Measurements from ENCODE around the gene SSTR5.

The SSTR5 gene

GRCh38 chr16:1060416-1061340, 11.9 kb upstream of the SSTR5 start:
- Histone ChIP-seq H3K4me3 (ENCODE audit: low read length) (no peak overlapping the region), H4K20me1 (ENCODE audit: insufficient read depth, low read length) (no peaks in the 10 kb centered on the region)
- DNase-seq = no peak

GRCh38 chr16:1061769-1062505, 10.6 kb upstream of the SSTR5 start:
- Histone ChIP-seq H3K4me3 (ENCODE audit: low read length) (no peak overlapping the region), H3K27ac (ENCODE audit: low read length) (no peak overlapping the region), H3K4me2 (ENCODE audit: low read depth, low read length) (no peak overlapping the region), H3K36me3 (replicated peaks; ENCODE audit: insufficient read depth, low read length) (no peaks in the 10 kb centered on the region), H2AFZ (ENCODE audit: low read length) (no peak overlapping the region), H4K20me1 (ENCODE audit: insufficient read depth, low read length) (no peaks in the 10 kb centered on the region), H3K9me3 (replicated peaks; ENCODE audit: insufficient read depth, low read length) (no peaks in the 10 kb centered on the region), H3F3A (ENCODE audit: insufficient read depth, low read length) (no peaks in the 10 kb centered on the region), H3K27me3 (replicated peaks; ENCODE audit: insufficient read depth, low read length) (peaks cover 93% of the 10 kb centered on the region), H3K9ac (ENCODE audit: low read length) (no peak overlapping the region), H3K9me2 (replicated peaks; ENCODE audit: insufficient read depth, low read length) (no peaks in the 10 kb centered on the region), H3K4me1 (ENCODE audit: low read length) (no peaks in the 10 kb centered on the region), H3K79me2 (ENCODE audit: low read length) (no peaks in the 10 kb centered on the region)
- DNase-seq = no peak
- TF ChIP-seq EZH2phosphoT487 (IDR thresholded peaks at IDR 0.05; ENCODE audit: low read length) (no peak), EZH2 (optimal IDR thresholded peaks at IDR 0.05; ENCODE audit: low read depth, low read length) (no peak), CTCF (IDR thresholded peaks at IDR 0.05; ENCODE audit: low read length) (no peak)

More at GRCh38 chr16:1060416-1061340, 11.9 kb upstream of the SSTR5 start:
- H3K4me2 ChIP-seq (ENCODE audit: low read depth, low read length) = no peak overlapping the region
- no peaks in the 10 kb centered on the region for H3K36me3 ChIP-seq (replicated peaks; ENCODE audit: insufficient read depth, low read length)
- no peaks in the 10 kb centered on the region for H3K4me1 ChIP-seq (ENCODE audit: low read length)
- no peaks in the 10 kb centered on the region for H3F3A ChIP-seq (ENCODE audit: insufficient read depth, low read length)
- no peaks in the 10 kb centered on the region for H3K79me2 ChIP-seq (ENCODE audit: low read length)
- H3K9ac ChIP-seq (ENCODE audit: low read length) = no peak overlapping the region
- no peak overlapping the region for H3K27ac ChIP-seq (ENCODE audit: low read length)
- H3K9me3 ChIP-seq (replicated peaks; ENCODE audit: insufficient read depth, low read length) = no peaks in the 10 kb centered on the region
- peaks cover 90% of the 10 kb centered on the region for H3K27me3 ChIP-seq (replicated peaks; ENCODE audit: insufficient read depth, low read length)
- no peaks in the 10 kb centered on the region for H3K9me2 ChIP-seq (replicated peaks; ENCODE audit: insufficient read depth, low read length)
- no peak overlapping the region for H2AFZ ChIP-seq (ENCODE audit: low read length)
- TF ChIP-seq EZH2 (optimal IDR thresholded peaks at IDR 0.05; ENCODE audit: low read depth, low read length) = no peak
- no peak for TF ChIP-seq CTCF (IDR thresholded peaks at IDR 0.05; ENCODE audit: low read length)
- TF ChIP-seq EZH2phosphoT487 (IDR thresholded peaks at IDR 0.05; ENCODE audit: low read length) = no peak

GRCh38 chr16:1062895-1063294, 9.7 kb upstream of the SSTR5 start:
- H4K20me1 ChIP-seq (ENCODE audit: insufficient read depth, low read length) = no peaks in the 10 kb centered on the region

More at GRCh38 chr16:1062895-1063294, 9.7 kb upstream of the SSTR5 start:
- no peak overlapping the region for H3K4me3 ChIP-seq (ENCODE audit: low read length)
- no peaks in the 10 kb centered on the region for H3K9me3 ChIP-seq (replicated peaks; ENCODE audit: insufficient read depth, low read length)
- H3K79me2 ChIP-seq (ENCODE audit: low read length) = no peaks in the 10 kb centered on the region
- no peak overlapping the region for H2AFZ ChIP-seq (ENCODE audit: low read length)
- no peaks in the 10 kb centered on the region for H3K36me3 ChIP-seq (replicated peaks; ENCODE audit: insufficient read depth, low read length)
- no peak overlapping the region for H3K9ac ChIP-seq (ENCODE audit: low read length)
- DNase-seq = no peak
- H3K4me2 ChIP-seq (ENCODE audit: low read depth, low read length) = no peak overlapping the region
- no peaks in the 10 kb centered on the region for H3K9me2 ChIP-seq (replicated peaks; ENCODE audit: insufficient read depth, low read length)
- no peaks in the 10 kb centered on the region for H3K4me1 ChIP-seq (ENCODE audit: low read length)
- no peak overlapping the region for H3K27ac ChIP-seq (ENCODE audit: low read length)
- H3K27me3 ChIP-seq (replicated peaks; ENCODE audit: insufficient read depth, low read length) = peaks cover 95% of the 10 kb centered on the region
- TF ChIP-seq EZH2 (optimal IDR thresholded peaks at IDR 0.05; ENCODE audit: low read depth, low read length) (no peak), EZH2phosphoT487 (IDR thresholded peaks at IDR 0.05; ENCODE audit: low read length) (no peak), CTCF (IDR thresholded peaks at IDR 0.05; ENCODE audit: low read length) (no peak)
- no peaks in the 10 kb centered on the region for H3F3A ChIP-seq (ENCODE audit: insufficient read depth, low read length)
